Immature natural killer cell (primary cell): ENCODE measurements around the gene WBP11. TPM values are rescaled to one million over a fixed set of nuclear protein-coding genes. Genes with fewer than 3 reads are reported as not detected.

Experiments
- DNase-seq, 3 donors: peaks; one replicate each; pipeline ENCODE4 v3.0.0; 2022; ENCODE audit warnings: mixed read lengths in 1 of 3
- H3K27ac Mint-ChIP-seq, 6 donors: one replicate each; pipeline ENCODE4 v1.8.0; 2020; ENCODE audit warnings: mixed read lengths in 6 of 6, mild to moderate bottlenecking in 5 of 6, inconsistent platforms in 4 of 6, moderate library complexity in 3 of 6
- H3K27me3 Mint-ChIP-seq, 3 donors: one replicate each; pipeline ENCODE4 v1.8.0; 2020 to 2021; ENCODE audit warnings: low read depth in 3 of 3, mild to moderate bottlenecking in 3 of 3, mixed read lengths in 3 of 3, moderate library complexity in 3 of 3, inconsistent platforms in 1 of 3
- H3K36me3 Mint-ChIP-seq, 3 donors: one replicate each; pipeline ENCODE4 v1.8.0; 2020; ENCODE audit warnings: mixed read lengths in 3 of 3, inconsistent platforms in 2 of 3, mild to moderate bottlenecking in 2 of 3
- H3K4me1 Mint-ChIP-seq, 2 donors: one replicate each; pipeline ENCODE4 v1.8.0; 2020; ENCODE audit warnings: inconsistent platforms in 2 of 2, mild to moderate bottlenecking in 2 of 2, mixed read lengths in 2 of 2, moderate library complexity in 1 of 2
- H3K4me3 Mint-ChIP-seq, 5 donors: one replicate each; pipeline ENCODE4 v1.8.0; 2020; ENCODE audit warnings: mild to moderate bottlenecking in 5 of 5, mixed read lengths in 5 of 5, inconsistent platforms in 3 of 5, moderate library complexity in 3 of 5
- H3K9me3 Mint-ChIP-seq, 6 donors: one replicate each; pipeline ENCODE4 v1.8.0; 2020; ENCODE audit warnings: mild to moderate bottlenecking in 6 of 6, mixed read lengths in 6 of 6, inconsistent platforms in 4 of 6, moderate library complexity in 3 of 6
- polyA plus RNA-seq, 3 donors: library from polyadenylated mRNA; unstranded; fragments of 300-500 nt; fragmentation: Illumina TruSeq; gene quantifications; one replicate each; pipeline ENCODE4 v1.2.3, GENCODE V29; 2021

The WBP11 gene
- polyA plus RNA-seq, 3 donors from 2014 or later = 27.1 to 73.5 (median 47.5) TPM

DNA sequence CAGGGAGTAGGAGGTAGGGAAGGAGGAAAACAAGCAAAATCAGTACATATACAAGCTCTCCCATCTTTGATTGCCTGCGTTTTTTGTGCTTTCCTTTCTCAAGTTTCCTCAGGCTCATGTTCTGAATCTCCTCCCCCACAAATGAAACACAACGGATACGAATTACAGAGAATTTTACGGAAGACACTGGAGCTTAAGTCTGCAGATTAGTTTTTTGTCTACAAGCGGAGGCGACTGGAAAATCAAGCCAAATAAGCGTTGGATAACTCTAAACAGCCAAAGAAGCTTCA, 612 bp downstream of the WBP11 start:
- Mint-ChIP-seq H3K4me1 (peaks cover 0 to 5% of the 10 kb centered on the region in 2 donors), H3K27ac (no peak overlapping the region), H3K27me3 (peaks cover 0 to 2% (median 0%) of the 10 kb centered on the region in 3 donors), H3K36me3 (peaks cover 0 to 12% (median 5%) of the 10 kb centered on the region in 3 donors), H3K9me3 (no peaks in the 10 kb centered on the region), H3K4me3 (no peak overlapping the region)
- no peak for DNase-seq

DNA sequence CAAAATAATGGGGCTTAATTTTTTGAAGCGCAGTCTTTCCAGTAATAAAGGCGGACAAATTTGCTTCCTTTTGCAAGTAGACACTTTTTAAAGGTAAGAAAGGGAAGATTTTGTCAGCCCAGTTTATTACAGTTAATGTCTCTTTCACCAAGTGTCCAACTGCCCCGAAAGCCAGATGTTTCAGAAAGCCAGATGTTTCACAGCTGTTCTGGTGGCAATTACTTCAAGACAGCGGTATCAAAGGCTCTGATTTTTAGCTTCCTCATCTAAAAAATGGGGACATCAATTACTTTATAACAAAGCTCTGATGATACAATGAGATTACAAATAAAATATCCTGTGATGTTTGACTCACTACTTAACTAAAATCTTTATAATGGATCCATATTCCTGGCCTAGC, 1.0 kb downstream of the WBP11 start:
- peaks cover 0 to 3% (median 0%) of the 10 kb centered on the region in 3 donors for H3K27me3 Mint-ChIP-seq
- H3K4me1 Mint-ChIP-seq = peaks cover 0 to 5% of the 10 kb centered on the region in 2 donors
- DNase-seq = no peak
- no peaks in the 10 kb centered on the region for H3K9me3 Mint-ChIP-seq
- H3K36me3 Mint-ChIP-seq = peaks cover 0 to 16% (median 8%) of the 10 kb centered on the region in 3 donors
- H3K27ac Mint-ChIP-seq = no peak overlapping the region
- no peak overlapping the region for H3K4me3 Mint-ChIP-seq

DNA sequence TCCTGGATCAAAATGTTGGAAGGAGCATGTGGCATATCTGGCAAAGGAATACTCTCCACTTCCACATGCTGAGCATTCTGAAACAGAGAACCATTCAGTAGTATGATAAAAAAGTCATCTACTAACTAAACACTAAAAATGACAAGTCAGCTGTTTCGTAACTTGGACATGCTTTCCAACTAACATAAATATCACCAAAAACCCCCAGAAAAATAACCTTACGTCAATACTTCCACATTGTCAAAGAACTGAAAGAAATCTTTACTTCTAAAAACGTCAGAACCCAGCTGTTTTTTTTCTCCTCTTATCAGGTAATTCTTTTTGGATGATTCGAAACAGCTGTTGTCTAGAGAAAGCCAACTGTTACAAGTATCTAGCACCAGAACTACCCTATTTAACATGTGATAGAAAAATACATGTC, 8.2 kb downstream of the WBP11 start:
- peaks cover 0 to 2% of the 10 kb centered on the region in 2 donors for H3K4me1 Mint-ChIP-seq
- H3K9me3 Mint-ChIP-seq = no peaks in the 10 kb centered on the region
- peaks cover 22 to 58% (median 46%) of the 10 kb centered on the region in 3 donors for H3K36me3 Mint-ChIP-seq
- H3K27ac Mint-ChIP-seq = peak overlapping the region in 1 of 6 donors; percentile 4
- no peak overlapping the region for H3K4me3 Mint-ChIP-seq
- H3K27me3 Mint-ChIP-seq = peaks cover 0 to 3% (median 2%) of the 10 kb centered on the region in 3 donors
- DNase-seq = no peak

DNA sequence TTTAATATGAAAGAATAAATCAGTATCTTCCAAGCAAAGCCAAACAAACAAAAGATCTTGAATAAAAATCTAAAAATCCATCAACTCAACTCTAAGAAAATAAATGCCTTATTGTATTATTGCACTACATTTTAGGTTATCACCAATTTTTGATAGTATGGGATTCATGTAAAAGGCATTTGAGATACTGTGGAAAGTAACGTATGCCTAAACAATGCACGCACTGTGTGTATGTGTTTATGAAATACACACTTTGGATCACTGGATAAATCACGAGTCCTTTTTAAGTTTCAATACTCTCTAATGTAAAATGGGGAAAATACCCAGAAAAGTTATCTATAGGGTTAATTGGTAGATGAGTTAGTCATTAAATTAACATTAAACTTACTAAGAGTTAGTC, 17.7 kb downstream of the WBP11 start:
- Mint-ChIP-seq H3K9me3 (no peaks in the 10 kb centered on the region), H3K4me3 (no peak overlapping the region), H3K27ac (no peak overlapping the region), H3K36me3 (peaks cover 22 to 51% (median 23%) of the 10 kb centered on the region in 3 donors), H3K27me3 (peaks cover 0 to 3% (median 0%) of the 10 kb centered on the region in 3 donors), H3K4me1 (no peaks in the 10 kb centered on the region)
- no peak for DNase-seq

- Mint-ChIP-seq H3K4me3 (no peak overlapping the region), H3K9me3 (no peaks in the 10 kb centered on the region), H3K4me1 (no peaks in the 10 kb centered on the region), H3K36me3 (peaks cover 12 to 40% (median 15%) of the 10 kb centered on the region in 3 donors), H3K27me3 (peaks cover 0 to 3% (median 0%) of the 10 kb centered on the region in 3 donors), H3K27ac (peak overlapping the region in 1 of 6 donors; percentile 57)
- DNase-seq = no peak
These were observed 18.8 kb downstream of the WBP11 start for GRCh38 chr12:14784471-14784870.

DNA sequence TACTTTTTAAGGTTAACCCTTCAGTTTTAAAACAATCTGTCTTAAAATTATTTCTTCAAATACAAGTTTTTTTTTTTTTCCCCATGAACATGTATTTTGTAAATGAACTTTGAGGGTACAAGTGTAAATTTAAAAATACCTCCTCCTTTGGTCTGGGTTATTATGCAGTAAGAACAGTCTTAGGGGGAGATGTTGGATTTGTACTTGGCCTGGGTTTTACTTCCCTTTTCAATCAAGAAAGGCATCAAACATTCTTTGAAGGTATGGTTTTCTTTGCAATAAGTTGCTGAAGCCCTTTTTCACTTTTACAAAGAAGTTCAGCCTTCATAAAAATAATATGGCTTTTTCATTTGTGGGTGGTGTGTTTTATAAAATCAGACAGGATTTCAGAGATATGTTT, 20.5 kb downstream of the WBP11 start:
- DNase-seq = no peak
- Mint-ChIP-seq H3K36me3 (peaks cover 8 to 26% (median 11%) of the 10 kb centered on the region in 3 donors), H3K27me3 (peaks cover 0 to 3% (median 3%) of the 10 kb centered on the region in 3 donors), H3K4me1 (no peaks in the 10 kb centered on the region), H3K4me3 (no peak overlapping the region), H3K9me3 (no peaks in the 10 kb centered on the region), H3K27ac (no peak overlapping the region)

- Mint-ChIP-seq H3K27me3 (peaks cover 0 to 3% (median 3%) of the 10 kb centered on the region in 3 donors), H3K36me3 (peaks cover 4 to 14% (median 5%) of the 10 kb centered on the region in 3 donors), H3K9me3 (no peaks in the 10 kb centered on the region), H3K4me1 (peaks cover 0 to under 1% of the 10 kb centered on the region in 2 donors), H3K4me3 (no peak overlapping the region), H3K27ac (no peak overlapping the region)
- DNase-seq = no peak
These were observed 21.7 kb downstream of the WBP11 start for GRCh38 chr12:14781563-14781962.

DNA sequence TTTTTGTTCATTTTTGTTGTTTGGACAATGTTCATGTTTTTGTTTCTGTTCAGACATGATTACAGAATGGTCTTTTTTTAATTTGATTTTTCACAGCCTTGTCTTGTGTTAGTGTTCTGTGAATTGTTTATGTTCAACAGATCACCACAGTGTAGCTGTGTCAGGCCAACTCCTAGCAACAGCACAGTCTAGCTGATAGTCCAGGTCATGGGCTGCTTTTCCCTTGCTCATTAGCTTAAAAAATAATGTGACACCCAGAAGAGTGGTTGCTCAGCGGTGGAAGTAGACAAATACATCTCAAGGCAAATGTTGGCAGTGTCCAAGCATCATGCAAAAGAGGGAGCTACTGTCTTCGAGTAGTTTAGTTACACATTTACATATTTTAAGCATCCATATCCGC, 22.4 kb downstream of the WBP11 start:
- Mint-ChIP-seq H3K27me3 (peaks cover 0 to 3% (median 3%) of the 10 kb centered on the region in 3 donors), H3K4me1 (peaks cover 6 to 7% of the 10 kb centered on the region in 2 donors), H3K9me3 (no peaks in the 10 kb centered on the region), H3K27ac (no peak overlapping the region), H3K36me3 (peaks cover 4 to 11% (median 5%) of the 10 kb centered on the region in 3 donors), H3K4me3 (no peak overlapping the region)
- no peak for DNase-seq

- Mint-ChIP-seq H3K36me3 (peaks cover 1 to 8% (median 5%) of the 10 kb centered on the region in 3 donors), H3K4me3 (no peak overlapping the region), H3K4me1 (peaks cover 16 to 17% of the 10 kb centered on the region in 2 donors), H3K27me3 (peaks cover 1 to 8% (median 3%) of the 10 kb centered on the region in 3 donors), H3K9me3 (no peaks in the 10 kb centered on the region), H3K27ac (no peak overlapping the region)
- DNase-seq = no peak
These were observed 23.4 kb downstream of the WBP11 start for GRCh38 chr12:14779834-14780233.

DNA sequence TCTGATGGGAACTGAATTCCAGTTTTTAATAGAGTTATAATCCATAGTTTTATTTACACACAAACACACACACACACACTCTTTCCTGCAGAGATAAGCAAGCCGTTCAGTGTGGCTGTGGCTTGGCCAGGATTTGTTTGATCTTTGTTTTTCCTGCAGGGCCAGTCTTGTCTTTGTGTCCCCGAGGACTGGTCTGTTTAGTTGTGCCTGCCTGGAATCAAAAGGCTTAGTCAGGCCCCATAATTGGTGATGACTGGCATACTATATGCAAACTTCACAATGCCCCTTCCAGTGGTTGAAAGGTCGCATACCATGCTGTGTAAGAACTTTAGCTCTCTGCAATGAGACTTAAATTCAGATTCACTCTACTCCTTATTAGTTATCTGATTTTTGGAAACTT, 26.0 kb downstream of the WBP11 start:
- Mint-ChIP-seq H3K9me3 (no peaks in the 10 kb centered on the region), H3K36me3 (no peaks in the 10 kb centered on the region), H3K27ac (no peak overlapping the region), H3K4me3 (no peak overlapping the region), H3K27me3 (peaks cover 11 to 21% (median 14%) of the 10 kb centered on the region in 3 donors), H3K4me1 (peaks cover 40 to 43% of the 10 kb centered on the region in 2 donors)
- no peak for DNase-seq

DNA sequence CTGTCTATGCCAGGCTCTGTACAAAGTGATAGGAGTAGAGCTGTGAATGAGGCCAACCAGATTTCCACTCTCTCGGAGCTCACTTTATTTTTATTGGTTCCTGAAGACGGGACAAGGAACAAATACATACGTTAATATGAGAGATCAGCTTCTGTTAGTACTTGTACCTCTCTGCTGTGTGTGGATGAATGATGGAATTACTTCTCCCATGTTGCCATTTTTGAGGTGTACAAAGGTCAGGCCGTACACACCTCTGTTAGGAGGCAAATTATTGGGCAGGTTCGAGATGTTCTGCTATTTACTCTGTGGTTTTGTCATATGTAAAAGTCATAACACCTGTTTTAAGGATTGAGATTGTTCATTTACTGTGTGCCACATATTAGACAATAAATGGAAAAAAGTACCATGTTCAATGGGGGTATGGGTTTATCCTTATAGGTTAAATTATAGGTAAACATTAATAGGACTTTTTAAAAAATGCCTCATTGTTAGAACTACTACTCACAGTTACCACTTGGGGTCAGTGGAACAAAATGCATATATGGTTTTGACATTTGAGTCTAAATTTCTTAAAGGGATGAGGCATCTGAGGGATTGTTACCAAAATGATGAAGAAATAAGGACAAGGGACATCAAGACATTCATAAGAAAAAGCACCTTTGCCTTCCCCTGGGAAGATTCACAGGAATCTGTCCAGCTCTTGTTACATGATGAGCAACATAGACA, 26.9 kb downstream of the WBP11 start:
- H3K4me1 Mint-ChIP-seq = peaks cover 47 to 52% of the 10 kb centered on the region in 2 donors
- H3K27me3 Mint-ChIP-seq = peaks cover 12 to 28% (median 17%) of the 10 kb centered on the region in 3 donors
- H3K9me3 Mint-ChIP-seq = peaks cover 0 to 2% (median 0%) of the 10 kb centered on the region in 6 donors
- no peak for DNase-seq
- no peaks in the 10 kb centered on the region for H3K36me3 Mint-ChIP-seq
- peak overlapping the region in 2 of 5 donors; percentile 96 to 98 for H3K4me3 Mint-ChIP-seq
- peak overlapping the region in 5 of 6 donors; percentile 13 to 98 (median 95) for H3K27ac Mint-ChIP-seq

DNA sequence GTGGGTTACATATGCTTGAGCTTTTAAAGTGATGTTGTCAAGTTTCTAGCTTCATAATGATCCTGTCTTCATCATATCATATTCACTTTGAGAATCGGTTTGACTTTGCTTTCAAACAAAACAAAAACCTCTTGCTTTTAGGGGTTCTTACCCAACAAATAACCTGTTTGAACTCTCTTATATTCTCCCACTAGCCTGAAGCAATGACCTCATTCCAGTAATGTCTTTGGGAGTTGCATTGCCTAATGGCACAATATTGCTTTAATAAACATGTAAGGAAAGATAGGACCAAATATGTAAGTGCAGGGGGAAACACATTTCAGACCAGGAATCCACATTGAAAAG, 27.7 kb downstream of the WBP11 start:
- Mint-ChIP-seq H3K27ac (peak overlapping the region; percentile 86 to 98 (median 96)), H3K36me3 (no peaks in the 10 kb centered on the region), H3K9me3 (peaks cover 0 to 2% (median 0%) of the 10 kb centered on the region in 6 donors), H3K4me3 (peak overlapping the region; percentile 93 to 98 (median 97)), H3K27me3 (peaks cover 17 to 36% (median 25%) of the 10 kb centered on the region in 3 donors), H3K4me1 (peaks cover 53 to 59% of the 10 kb centered on the region in 2 donors)
- DNase-seq = no peak

GRCh38 chr12:14774906-14775635, 28.2 kb downstream of the WBP11 start:
- Mint-ChIP-seq H3K4me1 (peaks cover 53 to 64% of the 10 kb centered on the region in 2 donors), H3K4me3 (peak overlapping the region; percentile 93 to 98 (median 97)), H3K27ac (peak overlapping the region; percentile 86 to 98 (median 96)), H3K36me3 (no peaks in the 10 kb centered on the region), H3K9me3 (peaks cover 0 to 2% (median 0%) of the 10 kb centered on the region in 6 donors), H3K27me3 (peaks cover 22 to 41% (median 30%) of the 10 kb centered on the region in 3 donors)
- peak; percentile 25 to 34 (median 27) for DNase-seq
